HG03039 (cell line): ENCODE data around the gene WDR88.
"Not testable (repeated sequence)": the region's sequence is repeated elsewhere in the genome, so short reads cannot be mapped to it uniquely, and the experiment has no call there.

Source experiments
- ATAC-seq: cut with Tn5 transposase; IDR thresholded peaks from one replicate; pipeline ENCODE4 v1.9.1; 2021; ENCODE audit warnings: mild to moderate bottlenecking, moderate library complexity; ENCODE audit not compliant: unreplicated experiment

Gene WDR88

DNA sequence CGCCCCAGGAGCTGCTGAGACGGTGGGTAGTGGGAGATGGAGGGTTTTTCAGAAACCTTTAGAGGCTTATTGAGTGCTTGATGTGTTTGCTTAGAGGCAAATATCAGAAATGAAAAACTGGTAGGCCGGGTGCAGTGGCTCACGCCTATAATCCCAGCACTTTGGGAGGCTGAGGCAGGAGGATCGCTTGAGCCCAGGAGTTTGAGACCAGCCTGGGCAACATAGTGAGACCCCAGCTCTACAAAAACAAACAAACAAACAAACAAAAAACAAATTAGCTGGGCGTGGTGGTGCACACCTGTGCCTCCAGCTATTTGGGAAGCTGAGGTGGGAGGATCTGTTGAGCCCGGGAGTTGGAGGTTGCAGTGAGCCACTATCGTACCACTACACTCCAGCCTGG lies 5.2 kb upstream of the WDR88 start:
- ATAC-seq = not testable (repeated sequence)

DNA sequence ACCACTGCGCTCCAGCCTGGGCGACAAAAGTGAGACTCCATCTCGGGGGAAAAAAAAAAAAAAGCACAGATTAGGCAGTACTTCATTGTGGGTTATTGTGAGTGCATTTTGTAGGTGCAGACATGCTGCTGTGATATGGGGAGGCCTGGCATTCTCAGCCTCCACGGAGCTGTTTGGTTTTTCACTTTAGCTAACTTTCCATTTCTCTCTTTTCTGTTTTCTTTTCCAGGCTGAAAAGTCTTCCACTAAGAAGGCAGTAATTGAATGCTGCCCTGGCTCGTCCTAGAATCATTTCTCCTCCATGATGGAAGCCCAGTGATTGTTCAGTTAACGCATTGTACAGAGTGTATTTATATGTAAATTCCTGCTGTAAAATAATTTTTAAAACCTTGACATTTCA lies 2.0 kb upstream of the WDR88 start:
- no peak for ATAC-seq

DNA sequence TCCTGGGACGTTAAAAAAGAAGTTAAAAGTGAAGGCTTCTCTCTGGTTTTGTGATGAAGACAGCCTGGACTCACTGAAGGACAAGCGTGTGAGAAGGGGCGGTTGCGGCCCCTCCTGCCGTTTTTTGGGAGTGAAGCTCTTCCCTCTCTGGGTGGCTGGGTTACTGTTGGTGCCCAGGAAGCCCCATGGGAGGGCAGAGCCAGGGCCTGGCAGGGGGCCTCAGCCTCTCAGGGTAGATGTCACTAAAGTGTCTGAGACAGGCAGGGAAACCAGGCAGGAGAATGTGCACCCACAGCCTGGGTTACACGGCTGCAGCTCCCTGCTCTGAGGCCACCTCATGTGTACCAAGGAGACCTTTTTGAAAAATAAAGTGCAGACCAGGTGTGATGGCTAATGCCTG lies 1.5 kb upstream of the WDR88 start:
- no peak for ATAC-seq

DNA sequence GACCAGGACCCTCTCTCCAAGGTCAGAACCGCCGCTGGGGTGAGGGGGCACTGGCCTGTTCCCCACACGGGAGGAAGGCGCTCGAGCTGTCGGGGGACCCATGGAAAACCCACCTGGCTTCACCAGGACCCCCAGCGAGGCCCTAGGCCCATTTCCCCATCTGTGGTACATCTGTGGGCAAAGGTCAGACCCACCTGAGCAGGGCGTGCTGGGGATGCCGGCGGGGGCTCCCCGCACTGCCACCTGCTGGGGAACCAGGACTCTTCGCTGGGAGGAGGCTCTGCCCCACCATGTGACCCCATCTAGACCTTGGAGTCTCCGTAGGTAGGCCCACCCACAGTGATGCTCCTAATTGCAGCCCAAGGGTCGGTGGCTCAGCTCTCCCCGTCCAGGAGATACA lies 511 bp downstream of the WDR88 start:
- ATAC-seq = no peak

DNA sequence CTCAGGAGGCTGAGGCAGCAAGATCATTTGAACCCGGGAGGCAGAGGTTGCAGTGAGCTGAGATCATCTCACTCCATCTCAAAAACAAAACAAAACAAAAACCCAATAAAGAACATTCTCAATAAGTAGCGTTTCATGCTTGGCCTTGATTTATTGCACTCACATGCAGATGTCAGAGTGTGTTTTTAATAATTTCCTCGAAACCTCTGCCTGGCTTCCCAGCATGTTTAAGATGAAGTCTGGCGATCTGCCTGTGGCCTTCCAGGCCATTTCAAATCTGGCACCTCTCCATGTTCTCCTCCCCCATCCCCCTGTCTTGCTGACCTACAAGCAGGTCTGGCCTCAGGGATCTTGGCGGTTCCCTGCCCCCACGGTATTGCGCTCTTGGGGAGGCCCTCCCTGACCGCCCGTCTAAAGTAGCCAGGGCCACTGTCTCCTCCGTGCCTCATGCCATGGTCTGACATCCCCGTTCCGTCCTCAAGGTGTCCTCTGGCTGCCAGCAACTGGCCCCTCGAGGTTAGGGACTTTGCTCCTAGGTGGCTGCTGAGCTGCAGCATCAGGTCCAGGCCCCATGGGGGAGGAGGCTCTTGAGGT lies 1.6 kb downstream of the WDR88 start:
- no peak for ATAC-seq

DNA sequence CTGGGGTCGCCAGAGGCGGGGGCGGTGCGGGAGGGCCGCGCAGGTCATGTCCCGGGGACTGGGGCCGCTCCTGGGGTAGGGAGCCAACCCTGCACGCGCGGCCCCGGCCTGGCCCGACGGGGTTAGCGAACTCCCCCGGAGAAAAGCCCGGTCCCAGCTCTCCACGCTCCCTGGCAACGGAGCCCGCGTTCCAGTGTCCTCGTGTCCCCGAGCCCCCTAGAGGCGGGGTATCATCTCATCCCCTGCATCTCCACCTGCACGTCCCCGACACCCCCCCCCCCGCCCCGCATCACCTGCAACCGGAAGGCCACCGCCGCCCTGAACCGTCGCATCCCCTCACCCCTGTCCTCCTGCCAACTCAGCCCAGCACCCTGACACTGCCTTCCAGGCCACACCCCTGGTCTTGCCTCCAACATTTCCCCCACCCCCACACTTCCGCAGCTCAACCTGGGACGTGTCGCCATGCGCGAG lies 2.7 kb downstream of the WDR88 start:
- no peak for ATAC-seq

DNA sequence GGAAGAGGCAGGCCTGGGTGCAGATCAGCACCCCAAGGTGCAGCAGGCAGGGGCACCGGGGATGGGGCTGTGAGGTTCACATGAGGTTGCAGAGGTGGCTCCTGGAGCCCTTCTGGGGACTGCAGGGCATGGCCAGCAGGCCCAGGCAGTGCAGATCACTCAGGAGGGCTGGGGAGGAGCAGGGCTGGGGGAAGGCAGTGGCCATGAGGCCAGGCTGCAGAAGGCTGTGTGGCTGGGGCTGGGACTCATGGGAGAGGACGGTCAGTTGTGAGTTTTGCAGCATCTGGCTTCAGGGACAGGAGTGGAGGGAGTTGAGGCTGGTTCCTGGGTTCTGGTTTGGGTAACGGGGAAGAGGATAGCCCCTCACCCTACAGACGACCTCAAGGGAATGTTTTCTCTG lies 7.3 kb downstream of the WDR88 start:
- ATAC-seq = no peak

DNA sequence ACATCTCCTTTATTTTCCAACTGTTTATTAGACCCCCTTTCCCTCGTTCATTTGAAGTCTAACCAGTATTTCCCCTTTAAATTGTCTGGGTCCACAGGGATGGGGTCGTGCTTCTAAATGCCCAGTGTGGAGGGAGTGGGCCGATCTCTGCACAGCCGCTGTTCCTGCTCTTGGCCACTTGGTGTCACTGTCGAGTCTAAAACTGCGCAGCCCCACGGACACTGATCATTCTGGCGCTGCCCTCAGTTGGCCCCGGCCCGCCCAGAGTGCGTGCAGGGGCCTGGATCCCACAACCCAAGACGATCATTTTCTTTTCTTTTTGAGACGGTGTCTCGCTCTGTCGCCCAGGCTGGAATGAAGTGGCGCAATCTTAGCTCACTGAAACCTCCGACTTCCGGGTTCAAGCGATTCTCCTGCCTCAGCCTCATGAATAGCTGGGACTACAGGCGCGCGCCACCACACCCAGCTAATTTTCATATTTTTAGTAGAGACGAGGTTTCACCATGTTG lies 12.0 kb downstream of the WDR88 start:
- ATAC-seq = peak; percentile 53

DNA sequence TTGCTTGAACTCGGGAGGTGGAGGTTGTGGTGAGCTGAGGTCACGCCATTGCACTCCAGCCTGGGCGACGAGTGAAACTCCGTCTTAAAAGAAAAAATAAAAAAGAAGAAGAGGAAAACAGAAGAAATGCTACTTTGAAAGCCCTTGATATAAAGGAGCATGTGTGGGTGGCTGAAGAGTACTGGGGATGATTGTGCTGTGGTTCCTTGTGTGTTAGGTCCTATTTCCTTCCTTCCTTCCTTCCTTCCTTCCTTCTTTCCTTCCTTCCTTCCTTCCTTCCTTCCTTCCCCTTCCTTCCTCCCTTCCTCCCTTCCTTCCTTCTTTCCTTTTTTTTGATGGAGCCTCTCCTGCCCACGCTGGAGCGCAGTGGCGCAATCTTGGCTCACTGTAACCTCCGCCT lies 14.3 kb downstream of the WDR88 start:
- no peak for ATAC-seq

DNA sequence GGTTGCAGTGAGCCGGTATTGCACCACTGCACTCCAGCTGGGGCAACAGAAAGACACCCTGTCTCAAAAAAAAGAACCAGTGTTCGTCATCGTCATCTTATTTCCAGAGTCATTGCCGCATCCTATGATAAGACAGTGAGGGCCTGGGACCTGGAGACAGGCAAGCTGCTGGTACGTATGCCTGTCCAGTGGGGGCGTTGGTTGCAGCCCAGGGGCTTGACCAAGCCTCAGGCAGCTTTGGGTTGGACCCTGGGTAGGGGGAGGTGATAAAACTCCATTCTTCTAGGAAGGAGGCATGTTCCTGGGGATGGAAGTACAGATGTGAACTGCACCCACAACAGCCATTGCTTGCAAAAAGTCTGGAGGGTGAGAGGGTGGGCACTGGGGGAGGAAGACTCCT lies 15.6 kb downstream of the WDR88 start:
- ATAC-seq = no peak

DNA sequence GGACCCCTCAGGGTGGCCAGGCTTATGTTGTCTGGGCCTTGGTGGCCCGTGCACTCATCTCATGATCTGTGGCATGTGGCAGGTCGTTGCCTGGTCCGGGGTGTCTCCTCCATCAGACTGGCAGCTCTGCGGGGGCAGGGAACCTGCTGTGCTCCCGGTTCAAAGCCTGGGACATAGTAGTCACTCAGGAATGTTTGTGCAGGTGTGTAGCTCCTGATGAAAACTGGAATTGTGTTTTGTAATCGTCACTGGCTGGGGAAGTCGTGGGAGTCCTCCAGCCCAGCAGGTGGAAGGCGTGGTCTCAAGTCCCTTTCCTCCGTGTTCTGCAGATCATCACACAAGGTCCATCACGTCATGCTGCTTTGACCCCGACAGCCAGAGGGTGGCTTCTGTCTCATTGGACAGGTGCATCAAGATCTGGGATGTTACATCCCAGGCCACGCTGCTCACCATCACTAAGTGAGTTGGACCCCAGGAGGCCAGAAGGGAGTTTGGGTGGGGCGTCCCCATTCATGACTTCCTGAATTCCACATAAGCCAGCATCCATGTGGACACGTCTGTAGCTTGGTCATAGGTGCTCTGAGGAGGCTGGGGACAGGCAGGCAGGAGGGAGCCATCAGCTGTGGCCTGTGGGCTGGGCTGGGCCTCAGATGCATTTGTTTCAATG lies 19.1 kb downstream of the WDR88 start:
- ATAC-seq = no peak

DNA sequence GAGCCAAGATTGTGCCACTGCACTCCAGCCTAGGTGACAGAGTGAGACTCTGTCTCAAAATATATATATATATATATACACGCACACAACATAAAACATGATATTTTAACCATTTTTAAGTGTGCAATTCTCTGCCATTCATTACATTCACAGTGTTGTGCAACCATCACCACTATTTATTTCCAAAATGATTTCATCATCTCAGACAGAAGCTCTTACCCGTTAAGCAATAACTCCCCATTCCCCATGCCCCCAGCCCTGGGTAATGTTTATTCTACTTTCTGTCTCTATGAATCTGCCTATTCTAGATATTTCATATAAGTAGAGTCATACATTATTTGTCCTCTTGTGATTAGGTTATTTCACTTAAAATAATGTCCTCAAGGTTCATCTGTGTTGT lies 20.3 kb downstream of the WDR88 start:
- ATAC-seq = no peak

DNA sequence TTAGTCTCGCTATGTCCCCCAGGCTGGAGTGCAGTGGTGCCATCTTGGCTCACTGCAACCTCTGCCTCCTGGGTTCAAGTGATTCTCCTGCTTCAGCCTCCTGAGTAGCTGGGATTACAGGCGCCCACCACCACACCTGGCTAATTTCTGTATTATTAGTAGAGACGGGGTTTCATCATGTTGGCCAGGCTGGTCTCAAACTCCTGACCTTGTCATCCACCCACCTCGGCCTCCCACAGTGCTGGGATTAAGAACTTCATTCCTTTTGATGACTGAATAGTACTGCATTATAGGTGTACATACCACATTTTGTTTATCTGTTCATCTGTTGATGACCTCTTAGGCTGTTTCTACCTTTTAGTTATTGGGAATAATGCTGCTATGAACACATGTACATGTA lies 20.7 kb downstream of the WDR88 start:
- not testable (repeated sequence) for ATAC-seq

DNA sequence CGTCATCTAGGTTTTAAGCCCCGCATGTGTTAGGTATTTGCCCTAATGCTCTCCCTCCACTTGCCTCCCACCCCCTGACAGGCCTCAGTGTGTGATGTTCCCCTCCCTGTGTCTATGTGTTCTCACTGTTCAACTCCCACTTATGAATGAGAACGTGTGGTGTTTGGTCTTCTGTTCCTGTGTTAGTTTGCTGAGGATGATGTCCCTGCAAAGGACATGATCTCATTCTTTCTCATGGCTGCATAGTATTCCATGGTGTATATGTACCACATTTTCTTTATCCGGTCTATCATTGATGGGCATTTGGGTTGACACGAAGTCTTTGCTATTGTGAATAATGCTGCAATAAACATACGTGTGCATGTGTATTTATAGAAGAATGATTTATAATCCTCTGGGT lies 22.4 kb downstream of the WDR88 start:
- not testable (repeated sequence) for ATAC-seq

DNA sequence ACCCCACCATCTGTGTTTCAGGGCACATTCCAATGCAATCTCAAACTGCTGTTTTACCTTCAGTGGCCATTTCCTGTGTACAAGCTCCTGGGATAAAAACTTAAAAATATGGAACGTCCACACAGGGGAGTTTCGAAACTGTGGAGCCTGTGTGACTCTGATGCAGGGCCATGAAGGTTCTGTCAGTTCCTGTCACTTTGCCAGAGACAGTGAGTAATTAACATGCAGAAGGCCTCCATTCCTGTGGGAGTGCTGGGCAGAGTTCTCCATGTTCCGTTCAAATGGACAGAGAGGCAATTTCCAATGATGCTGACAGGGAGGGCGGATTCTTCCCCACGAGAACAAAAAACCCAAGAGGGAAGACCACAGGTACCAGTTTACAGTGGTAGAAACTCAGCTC lies 24.4 kb downstream of the WDR88 start:
- ATAC-seq = no peak

DNA sequence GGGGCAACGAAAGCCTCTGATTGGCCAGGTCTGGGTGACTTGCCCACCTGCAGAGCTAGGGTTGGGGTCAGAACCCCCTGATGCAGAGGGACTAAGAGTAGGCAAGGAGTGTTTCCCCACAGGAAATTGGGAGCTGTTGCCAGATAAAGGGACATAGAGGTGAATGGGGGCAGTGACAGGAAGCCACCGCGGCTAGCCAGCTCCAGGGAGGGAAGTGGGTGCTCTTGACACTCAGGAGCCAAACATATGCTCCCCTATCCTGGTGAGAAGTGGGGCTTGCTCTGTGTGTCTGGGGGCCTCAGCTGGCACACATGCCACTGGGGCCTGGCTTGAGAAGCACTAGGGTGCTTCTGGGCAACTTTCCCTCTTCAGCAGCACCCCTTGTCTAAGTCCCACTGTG lies 26.0 kb downstream of the WDR88 start:
- ATAC-seq = no peak

DNA sequence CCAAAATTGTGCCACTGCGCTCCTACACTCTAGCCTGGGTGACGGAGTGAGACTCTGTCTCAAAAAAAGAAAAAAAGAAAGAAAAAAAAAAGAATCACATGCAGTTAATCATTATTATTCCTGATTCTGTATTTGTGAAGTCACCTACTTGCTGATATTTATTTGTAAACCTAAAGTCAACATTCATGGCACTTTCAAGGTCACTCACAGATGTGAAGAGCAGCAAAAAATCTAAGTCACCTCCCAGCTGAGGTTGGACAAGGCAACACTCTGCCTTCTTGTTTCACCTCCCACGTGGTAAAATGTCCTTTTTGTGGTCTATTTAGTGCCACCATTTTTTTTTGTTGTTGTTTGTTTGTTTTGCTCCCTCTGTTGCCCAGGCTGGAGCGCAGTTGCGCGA lies 26.5 kb downstream of the WDR88 start:
- no peak for ATAC-seq

DNA sequence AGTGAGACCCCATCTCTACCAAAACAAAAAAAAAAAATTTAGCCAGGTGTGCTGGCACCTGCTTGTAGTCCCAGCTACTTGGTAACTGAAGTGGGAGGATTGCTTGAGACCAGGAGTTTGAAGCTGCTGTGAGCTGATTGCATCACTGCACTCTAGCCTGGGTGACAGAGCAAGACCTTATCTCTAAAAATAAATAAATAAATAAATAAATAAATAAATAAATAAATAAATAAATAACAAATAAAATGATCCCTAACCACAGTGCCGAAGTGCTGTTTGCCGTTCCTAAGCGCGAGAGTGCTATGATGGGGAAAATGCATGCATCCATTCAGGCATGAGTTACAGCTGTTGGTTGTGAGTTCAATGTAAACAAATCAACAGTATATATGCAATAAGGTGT lies 27.2 kb downstream of the WDR88 start:
- no peak for ATAC-seq

DNA sequence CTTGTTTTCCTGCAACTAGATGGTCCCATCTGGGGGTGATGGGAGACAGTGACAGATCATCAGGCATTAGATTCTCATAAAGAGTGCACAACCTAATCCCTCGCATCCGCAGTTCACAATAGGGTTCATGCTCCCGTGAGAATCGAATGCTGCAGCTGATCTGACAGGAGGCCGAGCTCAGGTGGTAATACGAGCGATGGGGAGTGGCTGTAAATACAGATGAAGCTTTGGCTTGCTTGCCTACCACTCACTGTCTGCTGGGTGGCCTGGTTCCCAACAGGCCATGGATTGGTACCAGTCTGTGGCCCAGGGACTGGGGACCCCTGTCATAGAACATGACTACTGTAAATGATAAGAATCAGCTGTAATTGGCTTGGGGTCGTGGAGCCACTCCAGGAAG lies 28.0 kb downstream of the WDR88 start:
- ATAC-seq = no peak

DNA sequence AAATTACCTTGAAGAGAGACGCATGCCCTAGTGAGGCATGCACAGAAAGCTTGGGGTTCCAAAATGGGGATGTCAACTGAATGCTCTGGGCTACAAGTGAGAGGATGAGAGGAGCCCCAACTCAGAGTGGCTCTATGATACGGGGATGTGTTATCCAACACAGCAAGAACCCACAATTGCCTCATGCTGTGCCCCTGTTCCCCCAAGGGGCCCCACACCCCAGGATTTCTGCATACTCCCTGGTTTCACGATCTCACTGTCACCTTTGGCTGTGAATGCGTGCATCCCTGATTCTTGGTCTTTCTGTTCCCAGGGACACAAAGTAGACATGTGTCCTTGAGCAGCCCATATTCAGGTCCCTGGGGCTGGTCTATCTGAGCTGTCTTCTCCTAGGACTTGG lies 29.3 kb downstream of the WDR88 start:
- no peak for ATAC-seq

DNA sequence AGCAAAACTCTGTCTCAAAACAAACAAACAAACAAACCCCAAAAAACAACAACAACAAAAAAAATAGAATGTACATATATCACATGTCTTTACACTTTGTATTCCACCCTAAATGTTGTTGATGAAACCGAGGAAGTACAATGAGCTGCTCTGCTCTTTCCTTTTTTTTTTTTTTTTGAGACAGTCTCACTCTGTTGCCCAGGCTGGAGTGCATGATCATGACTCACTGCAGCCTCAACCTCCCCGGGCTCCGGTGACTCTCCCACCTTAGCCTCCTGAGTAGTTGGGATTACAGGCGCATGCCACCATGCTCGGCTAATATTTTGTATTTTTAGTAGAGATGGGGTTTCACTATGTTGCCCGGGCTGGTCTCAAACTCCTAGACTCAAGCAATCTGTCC lies 31.6 kb downstream of the WDR88 start:
- ATAC-seq = no peak

DNA sequence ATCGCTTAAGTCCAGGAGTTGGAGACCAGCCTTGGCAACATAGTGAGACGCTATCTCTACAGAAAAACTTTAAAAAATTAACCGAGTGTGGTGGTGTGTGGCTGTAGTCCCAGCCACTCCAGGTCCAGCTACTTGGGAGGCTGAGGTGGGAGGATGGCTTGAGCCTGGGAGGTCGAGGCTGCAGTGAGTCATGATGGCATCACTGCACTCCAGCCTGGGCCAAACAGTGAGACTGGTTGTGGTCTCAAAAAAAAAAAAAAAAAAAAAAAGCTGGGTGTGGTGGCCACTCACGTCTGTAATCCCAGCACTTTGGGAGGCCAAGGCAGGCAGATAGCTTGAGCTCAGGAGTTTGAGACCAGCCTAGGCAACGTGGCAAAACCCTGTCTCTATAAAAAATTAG lies 34.1 kb downstream of the WDR88 start:
- not testable (repeated sequence) for ATAC-seq

DNA sequence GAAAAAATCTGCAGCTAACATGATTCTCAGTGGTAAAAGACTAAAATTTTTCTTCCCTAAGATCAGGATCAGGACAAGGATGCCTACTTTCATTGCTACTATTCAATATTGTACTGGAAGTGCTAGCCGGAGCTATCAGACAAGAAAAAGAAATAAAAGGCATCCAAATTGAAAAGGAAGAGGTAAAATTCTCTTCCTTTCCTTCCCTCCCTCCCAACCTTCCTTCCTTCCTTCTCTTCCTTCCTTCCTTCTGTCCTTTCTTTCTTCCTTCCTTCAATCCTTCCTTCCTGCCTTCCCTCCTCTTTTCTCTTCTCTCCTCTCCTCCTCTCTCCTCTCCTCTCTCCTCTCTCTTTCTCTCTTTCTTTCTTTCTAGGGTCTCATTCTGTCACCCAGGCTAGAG lies 35.5 kb downstream of the WDR88 start:
- no peak for ATAC-seq
